ENCODE results near the gene SLAMF1.

SLAMF1 gene

DNA sequence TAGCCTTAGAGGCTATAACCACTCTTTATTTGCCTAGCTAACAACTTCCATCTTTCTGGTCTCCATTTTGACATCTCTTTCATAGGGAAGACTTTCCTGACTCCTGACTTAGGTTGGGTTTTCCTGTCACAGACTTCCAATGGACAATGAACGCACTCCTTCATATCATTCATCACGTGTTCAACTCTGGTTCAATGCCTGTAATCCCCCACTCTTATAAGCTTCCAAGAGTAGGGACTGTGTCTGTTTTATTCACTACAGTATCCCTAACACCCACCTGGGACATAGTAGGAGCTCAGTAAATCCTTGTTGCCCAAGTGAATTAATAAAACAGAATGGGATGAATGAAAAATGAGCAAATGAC lies 4.6 kb downstream of the SLAMF1 start:
- TF ChIP-seq, protein P1, sequence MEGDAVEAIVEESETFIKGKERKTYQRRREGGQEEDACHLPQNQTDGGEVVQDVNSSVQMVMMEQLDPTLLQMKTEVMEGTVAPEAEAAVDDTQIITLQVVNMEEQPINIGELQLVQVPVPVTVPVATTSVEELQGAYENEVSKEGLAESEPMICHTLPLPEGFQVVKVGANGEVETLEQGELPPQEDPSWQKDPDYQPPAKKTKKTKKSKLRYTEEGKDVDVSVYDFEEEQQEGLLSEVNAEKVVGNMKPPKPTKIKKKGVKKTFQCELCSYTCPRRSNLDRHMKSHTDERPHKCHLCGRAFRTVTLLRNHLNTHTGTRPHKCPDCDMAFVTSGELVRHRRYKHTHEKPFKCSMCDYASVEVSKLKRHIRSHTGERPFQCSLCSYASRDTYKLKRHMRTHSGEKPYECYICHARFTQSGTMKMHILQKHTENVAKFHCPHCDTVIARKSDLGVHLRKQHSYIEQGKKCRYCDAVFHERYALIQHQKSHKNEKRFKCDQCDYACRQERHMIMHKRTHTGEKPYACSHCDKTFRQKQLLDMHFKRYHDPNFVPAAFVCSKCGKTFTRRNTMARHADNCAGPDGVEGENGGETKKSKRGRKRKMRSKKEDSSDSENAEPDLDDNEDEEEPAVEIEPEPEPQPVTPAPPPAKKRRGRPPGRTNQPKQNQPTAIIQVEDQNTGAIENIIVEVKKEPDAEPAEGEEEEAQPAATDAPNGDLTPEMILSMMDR (IDR thresholded peaks at IDR 0.05; ENCODE audit: low read depth, low read length, missing control alignments), result no peak
- in situ Hi-C loops (cut with HindIII; ENCODE audit: low sequenced_read_pairs), result no loop called here
- DNase-seq (ENCODE audit: low read depth), result no peak
- no peak overlapping the region for H3K4me3 ChIP-seq (ENCODE audit: low read depth, low read length)

DNA sequence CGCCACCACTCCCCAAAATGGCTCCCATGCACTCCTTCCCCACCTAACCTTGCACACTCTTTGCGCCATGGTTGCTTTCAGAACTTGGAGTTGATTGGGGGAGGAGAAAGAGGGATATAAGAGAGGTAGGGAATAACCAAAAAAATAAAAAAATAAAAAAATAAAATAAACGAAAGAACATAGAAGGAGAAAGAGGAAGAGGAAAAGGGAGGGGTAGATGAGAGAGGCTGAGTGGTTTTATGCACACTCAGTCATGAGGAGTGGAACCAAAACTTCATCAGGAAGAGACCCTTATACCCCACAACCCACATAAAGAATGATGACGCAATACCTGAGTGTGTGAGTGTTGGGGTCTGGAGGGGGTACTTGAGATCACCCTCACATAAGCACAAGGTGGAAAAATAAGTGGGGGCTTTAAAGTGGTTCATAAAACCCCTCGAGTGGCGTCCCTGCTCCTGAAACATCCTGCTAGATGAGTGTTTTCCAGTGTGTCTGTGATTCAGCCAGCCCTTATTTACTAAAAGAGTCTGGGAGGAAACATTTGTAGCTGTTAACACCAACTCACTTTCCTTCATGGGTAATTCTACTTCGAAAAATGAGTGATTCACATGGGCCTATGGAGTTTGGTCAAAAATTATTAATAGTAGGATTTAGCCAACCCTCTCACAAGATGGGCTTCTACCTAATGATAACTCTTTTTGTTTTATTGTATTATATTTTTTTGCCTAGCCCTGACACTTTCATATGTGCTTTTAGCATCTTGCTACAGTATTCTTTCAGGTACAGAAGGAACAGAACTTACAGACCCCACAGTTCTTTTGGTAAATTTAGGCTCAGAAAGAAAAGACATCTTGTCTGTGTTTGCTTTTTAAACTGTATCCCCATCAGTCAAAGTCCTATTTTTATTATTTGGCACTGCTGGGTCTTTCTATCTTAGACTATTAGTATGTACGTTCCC lies 5.2 kb downstream of the SLAMF1 start:
- DNase-seq (ENCODE audit: low read depth), result no peak
- in situ Hi-C loops (cut with HindIII; ENCODE audit: low sequenced_read_pairs), result no loop called here

DNA sequence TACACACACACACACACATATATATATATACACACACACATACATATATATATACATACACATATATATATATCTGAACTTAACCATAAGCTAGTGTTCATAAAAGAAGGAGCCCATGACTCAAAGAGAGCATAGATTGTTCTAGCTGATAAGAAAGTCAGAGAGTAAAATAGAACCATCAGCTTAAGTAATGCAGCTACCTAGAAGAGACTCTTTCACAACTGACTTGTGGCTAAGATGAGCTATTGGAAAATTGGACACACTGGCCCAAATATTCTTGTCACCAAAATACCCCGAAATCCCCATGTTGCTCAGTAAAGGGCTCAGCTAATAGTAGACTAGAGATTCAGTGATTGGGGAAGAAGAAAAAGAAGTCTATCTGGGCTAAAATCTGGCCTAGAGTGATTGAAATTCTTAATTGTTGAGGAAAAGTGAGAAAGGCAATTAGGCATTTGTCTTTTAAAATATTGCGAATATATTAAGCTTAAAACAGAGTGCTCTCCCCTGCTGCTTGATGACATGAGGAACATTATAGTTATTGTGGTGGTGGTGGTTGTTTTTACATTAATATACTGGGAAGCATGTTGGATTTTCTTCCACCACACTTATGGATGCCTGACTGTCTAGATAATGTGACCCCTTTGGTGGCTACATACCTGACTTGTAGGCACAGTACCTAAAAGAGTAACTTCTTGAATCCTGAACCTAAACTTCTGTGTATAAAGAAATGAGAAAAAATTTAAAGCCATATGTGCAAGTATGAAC lies 6.3 kb downstream of the SLAMF1 start:
- in situ Hi-C loops (cut with HindIII; ENCODE audit: low sequenced_read_pairs), result no loop called here
- no peak overlapping the region for H3K4me3 ChIP-seq (ENCODE audit: low read depth, low read length)
- TF ChIP-seq, protein P1 (IDR thresholded peaks at IDR 0.05; ENCODE audit: low read depth, low read length, missing control alignments), result no peak
- DNase-seq (ENCODE audit: low read depth), result no peak

More for the DNA sequence above, 5.2 kb downstream of the SLAMF1 start:
- H3K4me3 ChIP-seq (ENCODE audit: low read depth, low read length), result no peak overlapping the region
- TF ChIP-seq, protein P1 (IDR thresholded peaks at IDR 0.05; ENCODE audit: low read depth, low read length, missing control alignments), result no peak

DNA sequence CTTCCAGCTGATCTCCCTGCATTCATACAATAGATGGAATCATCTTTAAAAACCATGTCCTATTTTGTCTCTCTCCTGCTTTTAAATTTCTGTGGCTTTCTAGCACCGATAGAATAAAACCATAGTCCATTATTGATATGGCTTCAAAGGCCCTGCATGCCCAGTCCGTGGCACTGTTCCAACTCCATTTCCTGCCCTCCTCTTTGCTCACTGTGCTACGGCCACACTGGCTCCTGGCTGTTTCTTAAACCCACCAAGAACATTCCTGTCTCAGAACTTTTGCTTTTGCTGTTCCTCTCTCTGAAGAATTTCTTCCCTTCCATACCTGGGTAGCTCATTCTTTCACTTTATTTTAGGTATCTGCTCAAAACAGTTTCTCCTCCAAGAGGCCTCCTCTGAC lies 7.2 kb downstream of the SLAMF1 start:
- in situ Hi-C loops (cut with HindIII; ENCODE audit: low sequenced_read_pairs), result no loop called here
- TF ChIP-seq, protein P1 (IDR thresholded peaks at IDR 0.05; ENCODE audit: low read depth, low read length, missing control alignments), result no peak
- no peak for DNase-seq (ENCODE audit: low read depth)
- H3K4me3 ChIP-seq (ENCODE audit: low read depth, low read length), result no peak overlapping the region

DNA sequence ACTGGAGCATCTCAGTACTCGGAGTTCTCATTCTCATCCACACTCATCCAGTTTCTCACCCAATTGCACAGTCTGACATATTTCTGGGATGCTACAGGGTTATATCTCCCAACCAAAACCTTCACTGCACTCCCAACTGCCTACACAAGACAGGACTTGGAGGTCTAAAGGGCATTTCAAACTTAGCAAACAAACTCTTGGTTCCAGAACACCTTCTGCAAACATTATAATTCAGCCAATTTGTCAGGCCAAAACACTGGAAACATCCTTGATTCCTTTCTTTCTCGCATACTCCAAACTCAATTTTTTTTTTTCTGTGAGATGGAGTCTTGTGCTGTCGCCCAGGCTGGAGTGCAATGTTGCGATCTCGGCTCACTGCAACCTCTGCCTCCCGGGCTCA lies 7.9 kb downstream of the SLAMF1 start:
- in situ Hi-C loops (cut with HindIII; ENCODE audit: low sequenced_read_pairs), result no loop called here
- H3K4me3 ChIP-seq (ENCODE audit: low read depth, low read length), result no peak overlapping the region
- TF ChIP-seq, protein P1 (IDR thresholded peaks at IDR 0.05; ENCODE audit: low read depth, low read length, missing control alignments), result no peak
- DNase-seq (ENCODE audit: low read depth), result no peak

DNA sequence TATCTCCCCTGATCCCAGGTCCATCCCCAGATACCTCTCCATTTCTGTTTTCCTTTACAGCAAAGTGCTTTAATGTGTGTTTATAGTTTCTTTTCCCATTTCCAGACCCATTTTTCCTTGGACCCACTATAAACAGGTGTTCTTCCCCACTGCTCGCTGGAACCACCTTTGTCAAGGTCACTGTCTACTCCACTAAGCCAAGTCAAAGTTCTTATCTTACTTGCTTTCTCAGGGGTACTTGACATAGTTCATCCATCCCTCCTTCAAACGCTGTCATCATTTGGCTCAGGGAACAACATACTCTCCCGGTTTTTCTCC lies 8.3 kb downstream of the SLAMF1 start:
- H3K4me3 ChIP-seq (ENCODE audit: low read depth, low read length), result no peak overlapping the region
- in situ Hi-C loops (cut with HindIII; ENCODE audit: low sequenced_read_pairs), result no loop called here
- DNase-seq (ENCODE audit: low read depth), result no peak

More for the DNA sequence above, 8.3 kb downstream of the SLAMF1 start:
- TF ChIP-seq, protein P1 (IDR thresholded peaks at IDR 0.05; ENCODE audit: low read depth, low read length, missing control alignments), result no peak

Measured in astrocyte of the cerebellum (primary cell).